HG03045 (cell line): ENCODE measurements around the gene ASTL.

Experiments
- ATAC-seq: cut with Tn5 transposase; IDR thresholded peaks from one replicate; pipeline ENCODE4 v1.9.1; 2021; ENCODE audit warnings: mild to moderate bottlenecking, moderate library complexity; ENCODE audit not compliant: unreplicated experiment

Gene ASTL

DNA sequence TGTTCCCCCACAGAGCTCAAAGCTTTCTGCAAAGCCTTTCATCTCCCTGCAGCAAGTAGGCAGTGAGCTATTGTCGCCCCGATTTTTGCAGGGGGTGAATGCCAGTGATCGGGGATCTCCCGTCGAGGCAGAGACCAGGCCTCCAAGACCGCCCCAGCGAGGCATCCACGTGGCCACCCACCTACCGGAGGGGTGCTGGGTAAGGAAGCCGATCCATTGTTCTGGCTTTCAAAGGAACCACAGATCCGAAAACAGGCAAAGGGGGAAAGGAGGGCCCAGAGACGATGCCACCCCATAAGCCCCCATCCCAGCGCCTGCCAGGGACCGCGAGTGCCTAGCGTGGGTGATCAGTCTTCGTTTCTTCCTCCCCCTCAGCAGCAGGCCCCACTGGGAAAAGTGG, 24.4 kb downstream of the ASTL start:
- no peak for ATAC-seq

GRCh38 chr2:96113367-96113677, 25.0 kb downstream of the ASTL start:
- no peak for ATAC-seq

DNA sequence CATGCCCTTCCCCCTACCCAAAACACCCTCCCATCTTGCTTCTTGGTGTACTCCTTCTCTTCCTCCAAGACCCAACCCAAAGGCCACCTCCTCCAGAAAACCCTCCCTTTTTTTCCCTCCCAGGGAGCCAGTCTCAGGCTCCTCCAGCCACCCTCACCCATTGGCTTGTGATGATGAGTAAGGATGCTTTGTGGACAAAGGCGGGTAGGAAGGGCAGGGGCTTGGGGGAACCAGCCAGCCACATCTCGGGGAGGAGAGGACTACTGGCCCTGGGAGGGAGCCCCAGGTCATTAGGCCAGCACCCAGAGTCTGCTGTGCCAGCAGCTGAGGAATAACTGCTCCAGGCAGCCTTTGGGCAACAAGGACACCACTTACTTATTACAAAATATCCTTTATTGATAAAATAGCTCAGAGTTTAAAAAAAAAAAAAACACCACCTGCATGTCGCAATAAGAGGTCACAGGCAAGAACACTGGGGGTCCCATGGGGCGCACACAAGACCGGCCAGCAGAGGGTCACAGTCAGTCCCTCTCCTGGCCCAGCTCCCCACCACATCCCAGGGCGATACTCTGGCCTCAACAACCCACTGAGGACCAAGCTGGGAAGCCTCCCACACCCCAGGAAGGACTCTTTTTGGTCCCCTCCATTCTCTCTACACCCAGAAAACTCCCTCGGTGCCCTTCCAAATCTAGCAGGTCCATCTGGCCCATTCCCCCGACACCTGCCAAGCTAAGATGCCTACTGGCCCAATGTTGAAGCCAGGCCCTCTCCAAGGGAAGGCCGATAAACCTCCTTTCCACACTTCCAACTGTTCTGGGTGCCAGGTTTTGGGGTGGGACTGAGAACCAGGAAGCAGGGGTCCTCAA, 25.6 kb downstream of the ASTL start:
- ATAC-seq = no peak

DNA sequence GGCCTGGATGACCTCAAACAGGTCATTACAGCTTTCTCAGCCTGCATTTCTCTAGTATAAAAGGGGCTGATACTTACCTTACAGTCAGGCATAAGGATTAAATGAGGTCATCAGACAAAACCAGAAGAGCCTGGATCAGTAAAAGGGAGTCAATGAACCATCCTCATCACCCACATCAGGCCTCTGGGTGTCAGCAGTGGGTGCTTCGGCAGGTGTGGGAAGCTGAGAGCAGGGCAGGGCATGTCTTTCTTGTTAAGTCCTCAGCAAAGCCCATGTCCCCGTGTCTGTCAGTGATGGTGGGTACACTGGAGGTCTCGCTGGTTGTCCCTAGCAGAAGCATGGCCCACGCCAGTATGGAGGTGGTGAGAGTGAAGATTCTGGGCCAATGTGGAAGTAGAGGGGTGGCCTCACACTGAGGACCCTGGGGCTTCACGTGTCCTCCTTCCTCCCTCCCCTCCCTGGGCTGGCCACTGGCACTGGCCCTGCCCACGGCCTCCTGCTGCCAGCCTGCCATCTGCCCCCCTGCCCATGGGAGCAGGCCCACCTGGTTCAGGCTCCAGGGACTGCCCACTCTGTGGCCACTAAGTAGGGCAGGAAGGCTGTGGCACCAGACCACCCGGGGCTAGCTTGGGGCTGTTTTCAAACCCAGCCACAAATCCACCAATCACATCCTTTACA, 26.3 kb downstream of the ASTL start:
- ATAC-seq = no peak

GRCh38 chr2:96111257-96111640, 27.1 kb downstream of the ASTL start:
- no peak for ATAC-seq

- no peak for ATAC-seq
Observed at GRCh38 chr2:96110621-96111256, 27.6 kb downstream of the ASTL start.

DNA sequence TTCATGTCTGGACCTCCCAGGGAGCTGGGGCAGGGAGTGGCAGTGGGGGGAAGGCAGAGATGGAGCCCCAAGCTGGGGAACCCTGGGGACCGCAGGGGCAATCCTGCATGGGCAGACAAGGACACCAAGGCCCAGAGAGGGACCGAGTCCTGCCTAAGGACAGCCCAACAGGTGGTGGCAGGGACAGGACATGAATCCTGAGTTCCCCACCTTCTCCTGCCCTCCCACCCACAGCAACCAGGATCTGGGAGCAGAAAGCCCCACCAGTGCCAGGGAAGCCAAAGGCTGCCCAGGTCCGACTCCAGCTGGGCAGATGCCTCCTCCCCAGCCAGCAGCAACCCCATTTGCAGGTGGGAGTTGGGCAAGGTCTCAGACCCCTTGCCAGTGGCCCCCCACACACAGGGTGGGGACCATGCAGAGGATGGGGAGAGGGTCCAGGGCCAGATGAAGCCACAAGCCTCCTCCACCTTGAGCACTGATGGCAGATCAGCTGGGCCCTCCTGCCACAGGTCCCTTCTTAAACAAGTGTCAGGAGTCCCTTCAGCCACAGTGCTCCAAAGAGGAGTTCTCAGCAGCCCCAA, 28.3 kb downstream of the ASTL start:
- ATAC-seq = no peak

GRCh38 chr2:96109361-96109680, 29.0 kb downstream of the ASTL start:
- no peak for ATAC-seq

DNA sequence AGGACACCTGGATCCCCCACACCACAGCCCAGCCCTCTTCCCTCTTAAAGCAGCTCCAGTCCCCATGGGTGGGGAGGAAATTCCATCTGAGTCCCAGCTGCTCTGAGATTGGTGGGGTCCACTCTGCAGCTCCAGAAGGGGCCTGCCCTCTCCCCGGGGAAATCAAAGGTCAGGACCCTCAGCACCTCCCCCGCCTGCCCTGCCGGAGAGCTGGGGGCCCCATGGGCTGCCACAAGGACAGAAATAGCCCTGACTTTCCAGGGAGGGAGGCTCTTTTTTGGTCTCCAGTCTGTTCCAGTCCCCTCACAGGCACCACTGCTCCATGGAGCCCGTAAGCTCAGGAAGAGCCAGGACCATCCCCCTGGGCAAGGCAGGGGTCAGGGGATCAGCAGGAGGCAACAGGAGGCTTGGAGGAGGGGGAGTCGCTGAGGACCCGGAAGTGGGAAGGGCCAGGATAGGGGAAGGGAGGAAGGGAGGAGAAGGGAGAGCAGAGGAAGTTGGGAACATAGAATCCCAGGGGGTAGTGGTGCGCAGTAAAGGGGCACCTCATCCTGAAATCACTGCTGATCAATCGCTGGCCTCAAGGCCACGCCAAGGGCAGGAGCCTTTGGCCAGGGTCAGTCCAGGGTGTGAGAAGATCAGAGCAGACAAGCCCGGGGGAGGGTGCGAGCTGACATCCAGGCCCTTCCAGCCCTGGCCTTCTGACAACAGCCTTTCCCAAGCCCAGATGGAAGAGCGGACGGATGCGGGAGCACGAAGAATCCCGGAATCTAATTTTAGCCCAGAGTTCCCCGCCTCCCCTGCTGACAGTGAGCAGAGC, 29.6 kb downstream of the ASTL start:
- no peak for ATAC-seq

DNA sequence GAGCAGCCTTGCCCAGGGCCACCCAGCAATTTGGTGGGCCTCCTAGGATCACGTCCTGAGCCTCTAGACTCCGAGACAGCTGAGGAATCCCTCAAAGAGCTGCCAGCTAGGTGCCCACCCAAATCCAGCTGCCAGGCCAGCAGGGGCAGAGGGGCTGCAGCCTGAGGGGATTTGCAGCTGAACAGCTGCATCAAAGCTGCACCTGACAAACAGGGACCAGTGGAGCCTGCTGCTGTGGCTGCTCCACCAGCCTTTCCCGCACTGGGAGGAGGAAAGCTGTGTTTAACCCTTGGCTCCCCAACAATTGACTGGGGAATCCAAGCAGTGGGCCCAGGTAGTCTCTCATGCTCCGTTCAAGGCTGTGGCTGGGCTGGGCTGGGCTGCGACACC, 30.2 kb downstream of the ASTL start:
- ATAC-seq = no peak

DNA sequence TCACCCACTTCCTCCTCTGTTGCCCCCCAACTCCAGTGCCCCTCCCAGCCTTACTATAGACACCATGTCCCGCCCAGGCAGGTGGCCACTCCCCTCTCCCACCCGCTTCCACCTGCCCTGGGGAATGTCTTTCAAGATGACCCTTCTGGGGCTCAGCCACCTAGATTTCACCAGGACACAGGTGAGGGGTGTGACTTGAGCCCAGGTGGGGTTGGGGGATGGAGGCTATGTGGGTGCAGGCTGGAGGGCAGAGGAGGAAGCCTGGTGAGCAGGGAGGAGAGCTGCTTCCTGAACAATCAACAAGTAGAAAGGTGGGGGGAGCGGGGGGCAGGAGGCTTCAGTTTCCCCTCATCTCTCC, 30.6 kb downstream of the ASTL start:
- no peak for ATAC-seq

- no peak for ATAC-seq
Observed at GRCh38 chr2:96106991-96107707, 31.2 kb downstream of the ASTL start.

DNA sequence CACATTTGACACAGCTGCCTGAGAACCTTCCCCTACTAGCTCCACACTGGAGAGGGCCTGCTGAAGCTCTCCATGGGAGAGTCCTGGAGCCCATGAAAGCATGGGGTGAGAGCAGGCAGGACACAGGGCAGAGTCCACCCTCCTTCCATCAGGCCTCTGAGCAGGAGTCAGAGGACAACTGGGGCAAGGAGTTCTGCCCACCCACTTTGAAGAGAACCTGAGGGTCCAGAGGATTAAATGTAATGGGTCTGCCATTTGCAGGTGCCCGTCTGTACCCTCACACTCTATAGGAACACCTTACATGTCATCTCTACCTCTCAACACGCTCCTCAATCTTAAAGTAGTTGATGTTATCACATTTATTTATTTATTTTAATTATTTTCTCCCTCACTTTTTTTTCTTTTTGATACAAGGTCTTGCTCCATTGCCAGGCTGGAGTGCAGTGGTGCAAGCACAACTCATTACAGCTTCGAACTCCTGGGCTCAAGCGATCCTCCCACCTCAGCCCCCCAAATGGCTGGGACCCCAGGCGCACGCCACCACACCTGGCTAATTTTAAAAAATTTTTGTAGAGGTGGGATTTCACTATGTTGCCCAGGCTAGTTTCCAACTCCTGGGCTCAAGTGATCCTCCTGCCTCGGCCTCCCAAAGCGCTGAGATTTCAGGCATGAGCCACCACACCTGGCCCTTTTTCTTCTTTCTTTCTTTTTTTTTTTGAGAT, 32.1 kb downstream of the ASTL start:
- no peak for ATAC-seq

- no peak for ATAC-seq
Observed at GRCh38 chr2:96105152-96105915, 33.0 kb downstream of the ASTL start.

DNA sequence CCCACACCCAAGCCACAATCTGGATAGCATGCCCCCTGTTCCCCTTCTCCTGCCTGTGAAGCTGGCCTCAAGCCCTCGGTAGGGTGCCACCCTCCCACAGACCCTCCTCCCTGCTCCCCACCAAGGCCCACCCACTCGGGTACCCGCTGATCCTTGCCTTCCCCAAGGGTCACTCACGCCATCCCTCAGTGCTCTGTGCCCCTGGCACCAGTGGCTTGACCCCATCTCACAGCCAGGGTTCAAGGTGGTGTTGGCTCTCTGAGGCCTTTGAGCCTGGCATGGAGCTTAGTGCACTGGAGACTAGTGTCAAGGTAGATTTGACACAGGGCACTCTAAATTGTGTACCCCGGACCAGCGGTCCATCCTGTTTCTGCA, 33.8 kb downstream of the ASTL start:
- no peak for ATAC-seq

- ATAC-seq = no peak
Observed at GRCh38 chr2:96103761-96104486, 34.4 kb downstream of the ASTL start.

- ATAC-seq = no peak
Observed at GRCh38 chr2:96103187-96103601, 35.1 kb downstream of the ASTL start.

- ATAC-seq = no peak
Observed at GRCh38 chr2:96102596-96103186, 35.6 kb downstream of the ASTL start.
